Fibroblast of the aortic adventitia (primary cell): ENCODE results near the gene UBALD2. TPM values are rescaled to one million over a fixed set of nuclear protein-coding genes. Genes with fewer than 3 reads are reported as not detected.

Experiments used
- DNase-seq: peaks from one replicate; pipeline ENCODE4 v3.0.0-alpha.2; 2010; ENCODE audit warnings: low read depth
- H3K4me3 ChIP-seq: 2 replicates; pipeline ENCODE4 v1.5.1; 2011; ENCODE audit warnings: low read depth, mild to moderate bottlenecking, control low read depth, low read length, moderate library complexity
- total RNA-seq: library from RNA; depleted of rRNA; stranded (reverse); fragments of >200 nt; gene quantifications from 2 replicates; pipeline ENCODE4 v1.2.3, GENCODE V29; 2012; ENCODE audit warnings: low replicate concordance
- TF ChIP-seq, protein P1 (sequence below): IDR thresholded peaks from 2 replicates; pipeline ENCODE4 v1.5.1; 2011; ENCODE audit warnings: mild to moderate bottlenecking, low read length, control low read depth, inconsistent platforms; ENCODE audit not compliant: insufficient read depth

The UBALD2 gene
- total RNA-seq, 1 donor: 3.7 TPM

DNA sequence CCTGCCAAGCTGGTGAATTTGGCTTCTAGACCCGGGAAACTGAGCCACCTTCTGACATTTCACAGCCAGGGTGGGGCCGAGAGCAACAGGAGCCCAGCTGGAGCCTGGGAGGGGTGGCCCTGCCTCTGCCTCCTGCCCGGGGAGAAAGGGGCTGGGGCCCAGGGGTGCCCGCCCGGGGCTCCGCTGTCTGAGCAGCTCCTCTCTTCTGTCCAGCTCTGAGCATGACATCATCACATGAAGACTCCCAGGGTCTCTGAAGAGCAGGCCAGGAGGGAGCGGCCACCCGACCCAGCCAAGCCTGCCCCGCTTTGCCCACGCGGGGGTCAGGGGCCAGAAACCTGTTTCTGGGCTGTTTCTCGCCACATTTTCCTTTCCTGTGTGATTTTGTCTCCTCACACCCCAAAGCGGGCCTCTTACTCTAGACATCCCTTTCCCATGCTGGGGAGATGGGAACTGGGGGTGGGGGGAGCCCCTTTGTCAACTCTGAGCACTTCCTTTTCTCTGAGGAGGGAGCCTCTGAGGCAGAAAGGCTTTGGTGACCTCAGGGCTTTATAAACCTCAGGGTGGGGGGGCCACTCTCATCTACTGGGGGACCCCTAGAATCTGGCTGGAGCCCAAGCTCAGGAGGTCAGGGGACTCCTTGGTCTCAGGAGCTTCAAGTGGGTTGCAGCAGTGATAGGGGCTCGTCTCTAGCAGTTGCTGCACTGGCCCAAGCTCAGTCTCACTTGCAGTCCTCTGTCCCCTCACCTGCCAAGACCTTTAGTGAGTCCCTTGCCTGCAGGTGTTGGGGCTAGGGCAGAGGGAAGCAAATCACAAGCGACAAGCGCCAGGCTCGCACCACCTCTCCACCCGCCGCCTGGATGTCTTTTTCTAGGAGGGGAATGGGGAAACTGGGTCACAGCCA lies 7.6 kb downstream of the UBALD2 start:
- TF ChIP-seq, protein P1, sequence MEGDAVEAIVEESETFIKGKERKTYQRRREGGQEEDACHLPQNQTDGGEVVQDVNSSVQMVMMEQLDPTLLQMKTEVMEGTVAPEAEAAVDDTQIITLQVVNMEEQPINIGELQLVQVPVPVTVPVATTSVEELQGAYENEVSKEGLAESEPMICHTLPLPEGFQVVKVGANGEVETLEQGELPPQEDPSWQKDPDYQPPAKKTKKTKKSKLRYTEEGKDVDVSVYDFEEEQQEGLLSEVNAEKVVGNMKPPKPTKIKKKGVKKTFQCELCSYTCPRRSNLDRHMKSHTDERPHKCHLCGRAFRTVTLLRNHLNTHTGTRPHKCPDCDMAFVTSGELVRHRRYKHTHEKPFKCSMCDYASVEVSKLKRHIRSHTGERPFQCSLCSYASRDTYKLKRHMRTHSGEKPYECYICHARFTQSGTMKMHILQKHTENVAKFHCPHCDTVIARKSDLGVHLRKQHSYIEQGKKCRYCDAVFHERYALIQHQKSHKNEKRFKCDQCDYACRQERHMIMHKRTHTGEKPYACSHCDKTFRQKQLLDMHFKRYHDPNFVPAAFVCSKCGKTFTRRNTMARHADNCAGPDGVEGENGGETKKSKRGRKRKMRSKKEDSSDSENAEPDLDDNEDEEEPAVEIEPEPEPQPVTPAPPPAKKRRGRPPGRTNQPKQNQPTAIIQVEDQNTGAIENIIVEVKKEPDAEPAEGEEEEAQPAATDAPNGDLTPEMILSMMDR: no peak
- H3K4me3 ChIP-seq: no peak overlapping the region
- no peak for DNase-seq

DNA sequence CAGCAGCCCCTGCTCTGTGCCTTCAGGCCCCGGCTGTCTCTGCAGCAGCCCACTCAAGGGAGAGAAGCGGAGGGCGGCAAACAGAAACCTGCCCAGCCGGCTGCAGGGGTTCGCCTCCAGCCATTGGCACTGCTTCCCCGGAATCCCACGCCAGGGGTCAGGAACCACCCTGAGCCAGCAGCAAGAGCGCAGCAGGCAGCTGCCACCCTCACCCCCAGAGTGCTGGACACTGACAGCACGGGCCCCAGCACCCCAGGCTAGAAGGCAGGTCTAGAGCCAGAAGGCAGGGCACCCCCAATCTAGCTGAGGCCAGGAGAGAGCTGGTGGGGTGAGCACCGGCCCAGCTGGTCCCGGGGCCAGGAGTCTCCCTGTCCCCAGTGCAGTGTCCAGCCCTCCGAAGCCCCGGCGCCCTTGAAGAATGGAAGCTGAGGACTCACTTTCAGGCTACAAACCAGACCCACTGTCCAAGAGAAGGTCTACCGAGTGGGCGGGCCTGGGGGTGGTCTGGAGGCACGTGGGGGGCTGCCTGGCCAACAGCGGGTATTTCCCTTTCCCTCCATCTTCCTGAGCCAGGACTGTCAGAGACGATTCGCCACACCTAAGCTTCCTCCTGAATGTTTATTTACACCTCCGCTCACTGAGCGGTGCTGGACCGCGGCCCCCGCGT lies 8.4 kb downstream of the UBALD2 start:
- no peak overlapping the region for H3K4me3 ChIP-seq
- no peak for DNase-seq
- TF ChIP-seq, protein P1: no peak

DNA sequence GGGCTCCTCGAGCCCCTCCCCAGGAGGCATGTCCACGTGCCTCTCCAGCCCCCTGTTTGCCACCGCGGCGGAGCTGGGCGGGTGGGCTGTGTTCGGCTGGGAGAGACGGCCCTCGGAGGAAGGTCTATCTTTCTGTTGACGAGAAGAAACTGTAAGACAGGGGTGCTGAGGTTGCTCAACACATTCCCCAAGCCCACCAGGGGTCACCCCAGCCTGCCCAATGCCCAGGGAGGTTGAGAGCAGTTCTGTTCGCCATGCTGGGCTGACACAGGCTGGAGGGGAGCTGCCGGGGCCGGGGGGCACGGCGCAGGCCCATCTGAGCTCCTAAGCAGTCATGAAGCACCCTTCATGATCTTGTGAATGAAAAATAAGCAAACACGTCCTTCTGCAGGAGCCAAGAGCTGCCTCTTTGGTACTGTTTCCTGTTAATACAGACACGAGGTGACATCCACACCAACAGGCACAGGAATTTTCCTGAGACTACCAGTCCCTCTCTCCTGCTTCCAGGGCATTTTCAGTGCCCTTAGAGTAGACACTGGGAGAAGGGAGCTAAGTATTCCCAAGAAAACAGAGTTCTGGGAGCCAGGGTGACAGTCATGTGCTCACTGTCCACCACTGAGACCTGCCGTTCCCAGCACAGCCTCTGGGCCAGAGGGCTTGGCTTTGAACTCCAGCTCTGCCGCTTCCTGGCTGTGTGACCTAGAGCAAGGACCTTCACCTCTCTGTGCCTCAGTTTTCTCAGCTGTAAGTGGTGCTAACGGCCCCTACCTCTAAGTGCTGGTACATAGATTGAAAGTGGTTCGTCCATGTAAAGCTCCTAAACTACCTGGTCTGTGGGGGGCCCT lies 9.2 kb downstream of the UBALD2 start:
- no peak for DNase-seq
- H3K4me3 ChIP-seq: no peak overlapping the region
- TF ChIP-seq, protein P1: no peak

DNA sequence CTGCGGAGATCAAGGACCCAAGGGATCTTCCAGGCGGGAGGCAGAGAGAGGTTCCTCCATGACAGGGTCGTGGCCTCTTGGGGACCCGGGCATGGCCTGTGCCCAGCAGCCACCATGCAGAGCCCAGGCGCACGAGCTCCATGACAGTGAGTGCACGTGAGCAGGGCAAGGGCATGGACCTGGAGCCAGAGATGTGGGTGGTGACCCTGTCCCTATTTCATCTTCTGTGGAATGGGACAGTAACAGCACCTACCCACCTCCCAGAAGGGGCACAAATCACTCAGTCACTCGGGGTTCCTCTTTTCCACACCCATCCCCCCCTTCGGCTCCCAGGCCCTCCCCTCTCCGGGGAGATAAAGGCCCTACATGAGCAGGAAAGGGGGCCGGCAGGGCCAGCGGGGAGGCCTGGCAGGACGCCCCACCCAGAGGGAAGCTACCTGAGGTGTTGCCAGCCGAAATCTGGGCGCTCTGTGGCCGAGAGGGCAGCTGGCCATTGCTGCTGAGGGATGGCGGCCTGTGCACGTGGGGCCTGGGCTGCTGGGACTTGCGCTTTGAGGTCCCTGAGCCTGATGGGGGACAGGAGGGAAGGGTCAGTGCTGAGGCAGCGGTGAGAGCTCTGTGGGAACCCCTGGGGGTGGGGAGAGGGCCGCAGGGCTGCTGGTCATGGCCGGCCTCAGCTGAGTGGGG lies 10.4 kb downstream of the UBALD2 start:
- no peak overlapping the region for H3K4me3 ChIP-seq
- DNase-seq: no peak
- TF ChIP-seq, protein P1: no peak

DNA sequence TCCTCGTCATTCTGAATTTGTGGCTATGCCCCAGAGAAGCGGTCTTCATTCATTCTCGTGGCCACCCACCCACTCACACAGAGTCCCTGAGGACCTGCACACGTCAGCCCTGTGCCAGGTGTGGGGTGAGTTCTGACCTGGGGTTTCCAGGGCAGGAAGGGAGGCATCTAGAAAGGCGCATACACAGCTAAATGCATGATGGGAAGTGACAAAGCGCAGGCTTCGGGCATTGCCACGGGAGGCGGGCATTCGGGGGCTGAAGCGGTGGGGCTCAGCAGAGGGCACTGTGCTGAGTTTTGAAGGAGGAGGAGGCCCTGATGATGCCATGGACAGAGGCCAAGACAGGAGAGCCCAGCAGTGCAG lies 10.9 kb downstream of the UBALD2 start:
- no peak for DNase-seq
- TF ChIP-seq, protein P1: no peak
- no peak overlapping the region for H3K4me3 ChIP-seq
